LNCAP (cell line): ENCODE results near the gene ANO3.

Experiments
- CTCF ChIP-seq: fragments of 450-650 bp; IDR thresholded peaks from 2 replicates; pipeline ENCODE4 v1.5.1; 2017; ENCODE audit warnings: mild to moderate bottlenecking

ANO3 gene

GRCh38 chr11:26365284-26365683, 33.4 kb downstream of the ANO3 start:
- no peak for TF ChIP-seq CTCF

GRCh38 chr11:26377619-26378018, 45.7 kb downstream of the ANO3 start:
- TF ChIP-seq CTCF = no peak

GRCh38 chr11:26399336-26399735, 67.4 kb downstream of the ANO3 start:
- no peak for TF ChIP-seq CTCF

GRCh38 chr11:26410706-26411366, 78.9 kb downstream of the ANO3 start:
- TF ChIP-seq CTCF = no peak

- no peak for TF ChIP-seq CTCF
These were observed 81.0 kb downstream of the ANO3 start for GRCh38 chr11:26412955-26413354.

GRCh38 chr11:26418386-26418912, 86.5 kb downstream of the ANO3 start:
- TF ChIP-seq CTCF = no peak

- no peak for TF ChIP-seq CTCF
These were observed 88.4 kb downstream of the ANO3 start for GRCh38 chr11:26420331-26420730.

GRCh38 chr11:26424255-26424654, 92.3 kb downstream of the ANO3 start:
- no peak for TF ChIP-seq CTCF
